HCT116 (cell line): ENCODE measurements around the gene FOXO3. TPM values are rescaled to one million over a fixed set of nuclear protein-coding genes. Genes with fewer than 3 reads are reported as not detected.
A peak's percentile ranks its signal among the peaks of the same experiment; 100 is the strongest.

Experiments
- ATAC-seq: fragments of 200-7000 bp; cut with Tn5 transposase; 2 replicates; pipeline ENCODE4 v1.9.1; 2020; ENCODE audit warnings: mild to moderate bottlenecking, moderate library complexity
- BruUV-seq: library from RNA; stranded (reverse); fragments of 400-500 nt; replicated peaks from 2 replicates; lab custom pipeline; 2021; lab: Mats Ljungman, UMichigan
- CTCF ChIA-PET: fragments of 300-600 bp; sonication (Branson Sonifier 250); formaldehyde crosslinking; loops from one replicate; lab custom pipeline; 2021; ENCODE audit warnings: antibody characterized with exemption; lab: Charles Lee
- POLR2A ChIA-PET: fragments of 300-600, 350-600 bp; sonication (Branson Sonifier 250); formaldehyde crosslinking; loops from one replicate; lab custom pipeline; 2021; ENCODE audit warnings: antibody characterized with exemption; lab: Charles Lee
- RAD21 ChIA-PET, 2 experiments: fragments of 300-600 bp; sonication (Branson Sonifier 250); formaldehyde crosslinking; loops; one replicate each; lab custom pipeline; 2023; ENCODE audit warnings: low total read pairs in 2 of 2; ENCODE audit not compliant: uncharacterized antibody in 2 of 2, unreplicated experiment in 2 of 2, low non-redundant PET in 1 of 2; lab: Charles Lee
- DNase-seq: peaks from one replicate; pipeline ENCODE4 v3.0.0-alpha.2; 2010; ENCODE audit warnings: low read depth, low spot score
- H2AFZ ChIP-seq: fragments of 200-600 bp; shearing (Covaris generic), sonication (generic); 2 replicates; pipeline ENCODE4 v1.6.1; 2017; ENCODE audit warnings: low read depth, mixed run types, mixed read lengths, antibody characterized with exemption, low read length; ENCODE audit not compliant: poor library complexity, severe bottlenecking
- H3K27ac ChIP-seq: 2 replicates; pipeline ENCODE4 v1.5.1; 2012; ENCODE audit warnings: low read depth, low read length
- H3K27me3 ChIP-seq: fragments of 200-600 bp; sonication (generic); 2 replicates; pipeline ENCODE4 v1.6.1; 2016; ENCODE audit warnings: mixed run types, low read length, mixed read lengths; ENCODE audit not compliant: insufficient read depth
- H3K36me3 ChIP-seq, 2 experiments: fragments of 200-500 bp in 1 of 2; fragments of 200-600 bp in 1 of 2; sonication (Bioruptor generic) in 1 of 2; sonication (generic) in 1 of 2; 2 replicates each; pipeline versions ENCODE4 v1.5.1 to v1.6.1; 2014 to 2016; ENCODE audit warnings: low read length in 2 of 2, inconsistent platforms in 1 of 2, mixed read lengths in 1 of 2, mixed run types in 1 of 2; ENCODE audit not compliant: insufficient read depth in 2 of 2, control insufficient read depth in 1 of 2
- H3K4me1 ChIP-seq, 2 experiments: fragments of 200-600 bp in 1 of 2; sonication (generic) in 1 of 2; 2 replicates each; pipeline versions ENCODE4 v1.5.1 to v1.6.1; 2012 to 2017; ENCODE audit warnings: low read length in 2 of 2, inconsistent platforms in 1 of 2, mild to moderate bottlenecking in 1 of 2, mixed read lengths in 1 of 2, mixed run types in 1 of 2, moderate library complexity in 1 of 2; ENCODE audit not compliant: insufficient read depth in 2 of 2, control insufficient read depth in 1 of 2
- H3K4me2 ChIP-seq: fragments of 200-600 bp; sonication (generic); 2 replicates; pipeline ENCODE4 v1.6.1; 2017; ENCODE audit warnings: mixed run types, low read length, mixed read lengths
- H3K4me3 ChIP-seq, 2 experiments: fragments of 200-600 bp in 1 of 2; sonication (generic) in 1 of 2; replicated peaks in 1 of 2; 2 replicates each; pipeline ENCODE4 v1.5.1; 2011 to 2016; ENCODE audit warnings: low read length in 2 of 2, control low read depth in 1 of 2, low read depth in 1 of 2, mild to moderate bottlenecking in 1 of 2, mixed read lengths in 1 of 2, mixed run types in 1 of 2
- H3K79me2 ChIP-seq: fragments of 200-600 bp; sonication (generic); 2 replicates; pipeline ENCODE4 v1.6.1; 2017; ENCODE audit warnings: mild to moderate bottlenecking, mixed run types, low read length, moderate library complexity, mixed read lengths; ENCODE audit not compliant: insufficient read depth
- H3K9ac ChIP-seq: fragments of 200-600 bp; sonication (generic); 2 replicates; pipeline ENCODE4 v1.6.1; 2016; ENCODE audit warnings: low read length, mixed read lengths
- H3K9me2 ChIP-seq: fragments of 200-600 bp; sonication (generic), shearing (Covaris generic); 2 replicates; pipeline ENCODE4 v1.6.1; 2017; ENCODE audit warnings: mixed run types, mild to moderate bottlenecking, moderate library complexity; ENCODE audit not compliant: insufficient read depth
- H3K9me3 ChIP-seq, 2 experiments: fragments of 200-500 bp in 1 of 2; fragments of 200-600 bp in 1 of 2; sonication (Bioruptor generic) in 1 of 2; sonication (generic) in 1 of 2; 2 replicates each; pipeline ENCODE4 v1.6.1; 2014 to 2017; ENCODE audit warnings: low read length in 2 of 2, mixed read lengths in 2 of 2, inconsistent platforms in 1 of 2, low read depth in 1 of 2, mild to moderate bottlenecking in 1 of 2, mixed run types in 1 of 2, moderate library complexity in 1 of 2; ENCODE audit not compliant: control insufficient read depth in 1 of 2, insufficient read depth in 1 of 2
- H4K20me1 ChIP-seq: fragments of 200-600 bp; sonication (generic), shearing (Covaris generic); 2 replicates; pipeline ENCODE4 v1.6.1; 2017; ENCODE audit warnings: mixed run types, mild to moderate bottlenecking, moderate library complexity; ENCODE audit not compliant: insufficient read depth
- CBX3 ChIP-seq: IDR thresholded peaks from 2 replicates; pipeline ENCODE4 v1.6.1; 2012; ENCODE audit warnings: low read depth
- CTCF ChIP-seq, 3 experiments: fragments of 200-600 bp in 1 of 3; sonication (generic) in 1 of 3; IDR thresholded peaks in 2 of 3; conservative IDR thresholded peaks in 1 of 3; 2 replicates each; pipeline ENCODE4 v1.5.1; 2012 to 2017; ENCODE audit warnings: low read depth in 2 of 3, low read length in 2 of 3, antibody characterized with exemption in 1 of 3, borderline replicate concordance in 1 of 3, control low read depth in 1 of 3, mild to moderate bottlenecking in 1 of 3, mixed read lengths in 1 of 3, mixed run types in 1 of 3, moderate library complexity in 1 of 3; ENCODE audit not compliant: insufficient read depth in 1 of 3
- EZH2 ChIP-seq: fragments of 200-600 bp; sonication (generic); IDR thresholded peaks from 2 replicates; pipeline ENCODE4 v1.6.1; 2017; ENCODE audit warnings: antibody characterized with exemption, mixed run types
- FOSL1 ChIP-seq: IDR thresholded peaks from 2 replicates; pipeline ENCODE4 v1.6.1; 2012; ENCODE audit warnings: low read depth
- JUND ChIP-seq: IDR thresholded peaks from 2 replicates; pipeline ENCODE4 v1.6.1; 2012
- MAX ChIP-seq: IDR thresholded peaks from 2 replicates; pipeline ENCODE4 v1.6.1; 2012
- RAD21 ChIP-seq: IDR thresholded peaks from 2 replicates; pipeline ENCODE4 v1.6.1; 2012; ENCODE audit warnings: low read depth, mild to moderate bottlenecking
- YY1 ChIP-seq: IDR thresholded peaks from 2 replicates; pipeline ENCODE4 v1.6.1; 2011; ENCODE audit warnings: low read length, low read depth, moderate library complexity, mild to moderate bottlenecking; ENCODE audit not compliant: insufficient replicate concordance; ENCODE audit errors: extremely low read depth
- ZFX ChIP-seq: fragments of 450-650 bp; IDR thresholded peaks from 2 replicates; pipeline ENCODE4 v1.6.1; 2017
- intact Hi-C: fragments of 100-400 bp; cut with micrococcal nuclease; formaldehyde crosslinking; loops from 2 replicates; pipeline ENCODE4 v1.10.0; 2022
- total RNA-seq: library from RNA; stranded (reverse); gene quantifications from one replicate; pipeline ENCODE4 v1.2.1, GENCODE V29; 2021; ENCODE audit not compliant: unreplicated experiment
- TF ChIP-seq, protein P1 (sequence below): IDR thresholded peaks from 2 replicates; pipeline ENCODE4 v1.6.1; 2011; ENCODE audit warnings: mild to moderate bottlenecking, low read length, moderate library complexity; ENCODE audit not compliant: insufficient replicate concordance; ENCODE audit errors: extremely low read depth

The FOXO3 gene
- total RNA-seq, 1 experiment from 2014 or later = 40.0 TPM

DNA sequence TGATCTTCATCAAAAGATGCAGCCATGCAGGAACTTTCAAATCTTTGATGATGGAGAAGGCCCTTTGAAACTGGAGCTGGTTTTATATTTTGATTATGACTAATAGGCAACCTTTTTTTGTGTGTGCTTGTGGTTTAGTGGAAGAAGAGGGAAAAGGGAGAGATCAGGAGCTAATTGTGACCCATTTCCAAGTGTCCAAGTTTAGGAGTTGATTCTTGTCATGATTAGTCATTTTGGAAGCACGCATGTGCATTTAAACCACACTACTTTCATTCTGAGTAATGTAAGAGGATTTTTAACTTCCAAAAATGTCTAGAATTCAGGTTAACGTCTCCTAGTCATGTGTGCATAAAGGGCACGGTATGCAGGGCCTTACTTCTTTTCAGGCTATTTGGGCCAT, 3.5 kb downstream of the FOXO3 start:
- H3K27ac ChIP-seq = peak overlapping the region; percentile 52; the same call in 1 of the 2 replicates
- H3K9me2 ChIP-seq = no peaks in the 10 kb centered on the region
- H3K4me3 ChIP-seq = peak overlapping the region in 1 of 2 experiments; percentile 25; a peak in 2 of 4 replicates
- H3K9ac ChIP-seq = peak overlapping the region; percentile 36
- H3K36me3 ChIP-seq = peaks cover 5 to 14% of the 10 kb centered on the region in 2 experiments; a peak in 2 of 4 replicates
- DNase-seq (peak; percentile 76), ATAC-seq (peak; percentile 9; the same call in 1 of the 2 replicates)
- peaks cover 72% of the 10 kb centered on the region for H3K79me2 ChIP-seq
- intact Hi-C loops = loop anchor here (5.0 kb wide), 2 partner anchors 108 to 818 kb away; partner anchors contain the start of gene CD164
- no peak overlapping the region for H2AFZ ChIP-seq
- TF ChIP-seq CBX3 (no peak), JUND (no peak), YY1 (peak; percentile 14), EZH2 (no peak)
- H3K4me2 ChIP-seq = peak overlapping the region; percentile 73
- H3K9me3 ChIP-seq = no peaks in the 10 kb centered on the region
- ChIA-PET RAD21 (no interaction called here), CTCF (interaction anchor here (1.1 kb wide), 1 partner anchor 508 kb away, joined by 3 read pairs; no protein-coding TSS in a partner anchor), POLR2A (no interaction called here)
- peaks cover 4% of the 10 kb centered on the region; the same call in 1 of the 2 replicates for H4K20me1 ChIP-seq
- H3K4me1 ChIP-seq = peaks cover 43 to 49% of the 10 kb centered on the region in 2 experiments
- BruUV-seq = no TSS peak
- H3K27me3 ChIP-seq = no peaks in the 10 kb centered on the region

- Histone ChIP-seq H3K4me3 (peak overlapping the region in 1 of 2 experiments; percentile 15; a peak in 2 of 4 replicates), H3K36me3 (peaks cover 11 to 18% of the 10 kb centered on the region in 2 experiments; a peak in 3 of 4 replicates), H3K79me2 (peaks cover 80% of the 10 kb centered on the region), H3K9me3 (no peaks in the 10 kb centered on the region), H3K4me2 (peak overlapping the region; percentile 73), H3K4me1 (peaks cover 43 to 49% of the 10 kb centered on the region in 2 experiments), H3K9ac (peak overlapping the region; percentile 36), H3K27me3 (no peaks in the 10 kb centered on the region), H2AFZ (no peak overlapping the region), H4K20me1 (peaks cover 4% of the 10 kb centered on the region; the same call in 1 of the 2 replicates), H3K27ac (no peak overlapping the region; the same call in 1 of the 2 replicates), H3K9me2 (no peaks in the 10 kb centered on the region)
- RAD21 ChIA-PET = no interaction called here
- POLR2A ChIA-PET = no interaction called here
- intact Hi-C loops = no loop called here
- ATAC-seq (no peak), DNase-seq (no peak)
- no TSS peak for BruUV-seq
- TF ChIP-seq JUND (no peak), ZFX (no peak), CBX3 (no peak), CTCF (IDR thresholded peaks at IDR 0.05 in 2 of 3, conservative IDR thresholded peaks at IDR 0.05 in 1 of 3; ENCODE audit: borderline replicate concordance in 1 of 3, insufficient read depth in 1 of 3, low read depth in 2 of 3, low read length in 2 of 3) (no peak), RAD21 (no peak), FOSL1 (no peak), MAX (no peak), YY1 (no peak)
- TF ChIP-seq, protein P1, sequence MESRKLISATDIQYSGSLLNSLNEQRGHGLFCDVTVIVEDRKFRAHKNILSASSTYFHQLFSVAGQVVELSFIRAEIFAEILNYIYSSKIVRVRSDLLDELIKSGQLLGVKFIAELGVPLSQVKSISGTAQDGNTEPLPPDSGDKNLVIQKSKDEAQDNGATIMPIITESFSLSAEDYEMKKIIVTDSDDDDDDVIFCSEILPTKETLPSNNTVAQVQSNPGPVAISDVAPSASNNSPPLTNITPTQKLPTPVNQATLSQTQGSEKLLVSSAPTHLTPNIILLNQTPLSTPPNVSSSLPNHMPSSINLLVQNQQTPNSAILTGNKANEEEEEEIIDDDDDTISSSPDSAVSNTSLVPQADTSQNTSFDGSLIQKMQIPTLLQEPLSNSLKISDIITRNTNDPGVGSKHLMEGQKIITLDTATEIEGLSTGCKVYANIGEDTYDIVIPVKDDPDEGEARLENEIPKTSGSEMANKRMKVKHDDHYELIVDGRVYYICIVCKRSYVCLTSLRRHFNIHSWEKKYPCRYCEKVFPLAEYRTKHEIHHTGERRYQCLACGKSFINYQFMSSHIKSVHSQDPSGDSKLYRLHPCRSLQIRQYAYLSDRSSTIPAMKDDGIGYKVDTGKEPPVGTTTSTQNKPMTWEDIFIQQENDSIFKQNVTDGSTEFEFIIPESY = no peak
- CTCF ChIA-PET = interaction anchor here (1.1 kb wide), 1 partner anchor 507 kb away, joined by 3 read pairs; no protein-coding TSS in a partner anchor
These were observed 4.5 kb downstream of the FOXO3 start for GRCh38 chr6:108565091-108565766.
